ENCODE measurements around the gene CAT. TPM values are rescaled to one million over a fixed set of nuclear protein-coding genes. Genes with fewer than 3 reads are reported as not detected.

Gene CAT
- total and polyA plus RNA-seq, 9 of the 15 experiments (the other 6 are each of a cell fraction or from before 2014, with no cell fraction given): 86.7 to 183 (median 114) TPM

DNA sequence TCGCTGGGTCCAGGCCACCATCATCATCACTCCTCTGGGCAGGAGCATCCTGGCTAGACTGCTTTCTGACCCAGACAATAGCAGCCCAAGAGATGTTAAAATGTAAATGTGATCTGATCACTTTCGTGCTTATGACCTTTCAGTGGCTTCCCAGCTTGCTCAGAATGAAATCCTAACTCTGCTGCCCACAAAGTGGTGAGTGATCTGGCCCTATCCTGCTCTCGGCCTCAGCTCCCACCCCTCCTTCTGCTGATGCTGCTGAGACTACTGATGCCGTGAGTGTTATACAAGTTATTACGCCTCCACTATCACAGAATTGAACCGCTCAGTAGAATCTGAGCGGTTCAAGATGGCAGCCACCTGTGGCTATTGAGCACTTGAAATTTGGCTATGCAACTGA is 48.7 kb downstream of the CAT start:
- H3K4me3 ChIP-seq: no peak overlapping the region
- DNase-seq (ENCODE audit: extremely low read depth in 1 of 4, low spot score in 3 of 4): no peak
- H3K27me3 ChIP-seq (ENCODE audit: control insufficient read depth in 2 of 2, insufficient read depth in 2 of 2, low read length in 2 of 2): peaks cover 0 to 26% of the 10 kb centered on the region in 2 experiments; a peak in 3 of 5 replicates
- no peak for ATAC-seq
- in situ Hi-C loops (cut with MboI) (loop anchor here (5.0 to 25.0 kb wide), 2 partner anchors 310 to 675 kb away; no protein-coding TSS in a partner anchor), intact Hi-C loops (cut with micrococcal nuclease) (no loop called here)
- no peak overlapping the region for H3K9ac ChIP-seq (ENCODE audit: insufficient read depth in 1 of 2, low read depth in 2 of 2, low read length in 2 of 2)
- no peaks in the 10 kb centered on the region for H3K9me3 ChIP-seq (replicated peaks; ENCODE audit: control insufficient read depth, insufficient read depth, low read depth, low read length)
- POLR2A ChIA-PET: no interaction called here
- no TSS peak for BruUV-seq (replicated peaks)
- no peak for TF ChIP-seq ZEB2 (IDR thresholded peaks at IDR 0.05)
- TF ChIP-seq GTF2A2 (tag; IDR thresholded peaks at IDR 0.05): no peak
- no peak for TF ChIP-seq XRCC4 (IDR thresholded peaks at IDR 0.05; ENCODE audit: extremely low read depth, insufficient read depth, insufficient read length)
- no peak for TF ChIP-seq CXXC5 (CRISPR knock-in tag; IDR thresholded peaks at IDR 0.05)
- no peak for TF ChIP-seq RAD21 (CRISPR knock-in tag; conservative IDR thresholded peaks at IDR 0.05 in 1 of 2, IDR thresholded peaks at IDR 0.05 in 1 of 2)
- TF ChIP-seq, protein P1, sequence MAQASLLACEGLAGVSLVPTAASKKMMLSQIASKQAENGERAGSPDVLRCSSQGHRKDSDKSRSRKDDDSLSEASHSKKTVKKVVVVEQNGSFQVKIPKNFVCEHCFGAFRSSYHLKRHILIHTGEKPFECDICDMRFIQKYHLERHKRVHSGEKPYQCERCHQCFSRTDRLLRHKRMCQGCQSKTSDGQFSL (CRISPR knock-in tag; IDR thresholded peaks at IDR 0.05): no peak
- TF ChIP-seq, protein P1 (tag; IDR thresholded peaks at IDR 0.05): no peak
- TF ChIP-seq ZNF778 (CRISPR knock-in tag; IDR thresholded peaks at IDR 0.05): no peak
- TF ChIP-seq, protein P2, sequence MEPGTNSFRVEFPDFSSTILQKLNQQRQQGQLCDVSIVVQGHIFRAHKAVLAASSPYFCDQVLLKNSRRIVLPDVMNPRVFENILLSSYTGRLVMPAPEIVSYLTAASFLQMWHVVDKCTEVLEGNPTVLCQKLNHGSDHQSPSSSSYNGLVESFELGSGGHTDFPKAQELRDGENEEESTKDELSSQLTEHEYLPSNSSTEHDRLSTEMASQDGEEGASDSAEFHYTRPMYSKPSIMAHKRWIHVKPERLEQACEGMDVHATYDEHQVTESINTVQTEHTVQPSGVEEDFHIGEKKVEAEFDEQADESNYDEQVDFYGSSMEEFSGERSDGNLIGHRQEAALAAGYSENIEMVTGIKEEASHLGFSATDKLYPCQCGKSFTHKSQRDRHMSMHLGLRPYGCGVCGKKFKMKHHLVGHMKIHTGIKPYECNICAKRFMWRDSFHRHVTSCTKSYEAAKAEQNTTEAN (CRISPR knock-in tag; IDR thresholded peaks at IDR 0.05): no peak
- TF ChIP-seq, protein P3, sequence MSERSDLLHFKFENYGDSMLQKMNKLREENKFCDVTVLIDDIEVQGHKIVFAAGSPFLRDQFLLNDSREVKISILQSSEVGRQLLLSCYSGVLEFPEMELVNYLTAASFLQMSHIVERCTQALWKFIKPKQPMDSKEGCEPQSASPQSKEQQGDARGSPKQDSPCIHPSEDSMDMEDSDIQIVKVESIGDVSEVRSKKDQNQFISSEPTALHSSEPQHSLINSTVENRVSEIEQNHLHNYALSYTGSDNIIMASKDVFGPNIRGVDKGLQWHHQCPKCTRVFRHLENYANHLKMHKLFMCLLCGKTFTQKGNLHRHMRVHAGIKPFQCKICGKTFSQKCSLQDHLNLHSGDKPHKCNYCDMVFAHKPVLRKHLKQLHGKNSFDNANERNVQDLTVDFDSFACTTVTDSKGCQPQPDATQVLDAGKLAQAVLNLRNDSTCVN (CRISPR knock-in tag; IDR thresholded peaks at IDR 0.05): no peak
- TF ChIP-seq MYC (IDR thresholded peaks at IDR 0.05; ENCODE audit: low read depth, low read length): no peak
- TF ChIP-seq MYC (CRISPR knock-in tag; IDR thresholded peaks at IDR 0.05; ENCODE audit: borderline replicate concordance, low read depth): no peak
- TF ChIP-seq MCM2 (IDR thresholded peaks at IDR 0.05; ENCODE audit: low read depth): no peak
- TF ChIP-seq, protein P4, sequence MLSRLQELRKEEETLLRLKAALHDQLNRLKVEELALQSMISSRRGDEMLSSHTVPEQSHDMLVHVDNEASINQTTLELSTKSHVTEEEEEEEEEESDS (CRISPR knock-in tag; IDR thresholded peaks at IDR 0.05): no peak
- TF ChIP-seq BCOR (IDR thresholded peaks at IDR 0.05): no peak
- TF ChIP-seq KLF13 (tag; IDR thresholded peaks at IDR 0.05; ENCODE audit: borderline replicate concordance, low read depth): no peak
- no peak for TF ChIP-seq FOXA1 (IDR thresholded peaks at IDR 0.05; ENCODE audit: borderline replicate concordance)
- no peak for TF ChIP-seq CBFB (CRISPR knock-in tag; IDR thresholded peaks at IDR 0.05)
- no peak for TF ChIP-seq ZNF41 (CRISPR knock-in tag; conservative IDR thresholded peaks at IDR 0.05)
- TF ChIP-seq TRIM28 (IDR thresholded peaks at IDR 0.05): no peak
- no peak for TF ChIP-seq SPI1 (IDR thresholded peaks at IDR 0.05; ENCODE audit: borderline replicate concordance, low read depth, low read length)
- no peak for FAIRE-seq
- H3K4me2 ChIP-seq (ENCODE audit: insufficient read depth, low read length): no peak overlapping the region
- CTCF ChIA-PET (ENCODE audit: low intra/inter-chr PET ratio): no interaction called here
- H3K79me2 ChIP-seq (ENCODE audit: control insufficient read depth, insufficient read depth, low read length): no peaks in the 10 kb centered on the region
- no peak overlapping the region for H2AFZ ChIP-seq (ENCODE audit: low read depth, low read length)
- H4K20me1 ChIP-seq (replicated peaks; ENCODE audit: control insufficient read depth, insufficient read depth, low read length): no peaks in the 10 kb centered on the region
- no peak overlapping the region for H3K27ac ChIP-seq (ENCODE audit: extremely low read depth, low read depth, low read length)
- WGBS (ENCODE audit: insufficient coverage, low coverage, missing lambda C conversion rate): 5% methylated on average over 7 of the region's 7 CpGs
- H3K36me3 ChIP-seq (ENCODE audit: control insufficient read depth, insufficient read depth, low read length): no peaks in the 10 kb centered on the region
- no peaks in the 10 kb centered on the region for H3K9me1 ChIP-seq (ENCODE audit: control insufficient read depth, insufficient read depth, low read length)
- no peaks in the 10 kb centered on the region for H3K4me1 ChIP-seq (replicated peaks in 1 of 2; ENCODE audit: control insufficient read depth in 2 of 2, insufficient read depth in 2 of 2, low read length in 2 of 2)
